Aorta (tissue), 5 donors: ENCODE results near the gene SIGLEC1. TPM values are rescaled to one million over a fixed set of nuclear protein-coding genes. Genes with fewer than 3 reads are reported as not detected.
A peak's percentile ranks its signal among the peaks of the same experiment; 100 is the strongest.

Source experiments
- ATAC-seq: fragments of 200-7000 bp; cut with Tn5 transposase; one replicate; pipeline ENCODE4 v1.9.1; 2022; ENCODE audit warnings: moderate library complexity; ENCODE audit not compliant: low FRiP score
- DNase-seq, 2 donors: peaks; one replicate each; pipeline ENCODE4 v3.0.0-alpha.2; 2020
- H3K27ac ChIP-seq, 2 donors: one replicate each; pipeline ENCODE4 v1.5.1; 2013; ENCODE audit warnings: low read length in 2 of 2, mild to moderate bottlenecking in 2 of 2, moderate library complexity in 2 of 2, control low read depth in 1 of 2, inconsistent platforms in 1 of 2, low read depth in 1 of 2
- H3K27me3 ChIP-seq, 2 donors: one replicate each; pipeline ENCODE4 v1.6.1; 2013; ENCODE audit warnings: control low read depth in 1 of 2, low read length in 1 of 2, mild to moderate bottlenecking in 1 of 2, moderate library complexity in 1 of 2; ENCODE audit not compliant: insufficient read depth in 2 of 2, control insufficient read depth in 1 of 2
- H3K36me3 ChIP-seq, 2 donors: one replicate each; pipeline ENCODE4 v1.6.1; 2013; ENCODE audit warnings: control low read depth in 1 of 2, low read length in 1 of 2, mild to moderate bottlenecking in 1 of 2; ENCODE audit not compliant: insufficient read depth in 2 of 2, control insufficient read depth in 1 of 2
- H3K4me1 ChIP-seq, 2 donors: one replicate each; pipeline ENCODE4 v1.6.1; 2013; ENCODE audit warnings: low read length in 2 of 2, control low read depth in 1 of 2, mild to moderate bottlenecking in 1 of 2, moderate library complexity in 1 of 2; ENCODE audit not compliant: insufficient read depth in 2 of 2, control insufficient read depth in 1 of 2
- H3K4me3 ChIP-seq, 2 donors: one replicate each; pipeline ENCODE4 v1.5.1; 2013; ENCODE audit warnings: low read length in 2 of 2, control low read depth in 1 of 2, mild to moderate bottlenecking in 1 of 2
- H3K9me3 ChIP-seq: one replicate; pipeline ENCODE4 v1.6.1; 2013; ENCODE audit warnings: mild to moderate bottlenecking, low read length; ENCODE audit not compliant: control insufficient read depth
- WGBS, 2 donors: extraction: QIAGEN DNeasy Blood & Tissue Kit; methylation state at CpG; one replicate each; pipeline ENCODE4 v1.1.7; 2013; 5-methylcytosine and 5-hydroxymethylcytosine counted together
- intact Hi-C, 2 donors: fragments of 100-400 bp; cut with DNase I; formaldehyde crosslinking; loops; one replicate each; pipeline versions ENCODE4 v1.14.2 to v1.15.0; 2022
- long read RNA-seq, 2 donors: library from polyadenylated mRNA; unstranded; transcript quantifications; one replicate each; pipeline ENCODE4 v2.0.0, GENCODE V29; 2020 to 2021
- polyA plus RNA-seq, 2 donors: library from polyadenylated mRNA; stranded (reverse); fragments of 200-250 nt; gene quantifications; one replicate each; pipeline ENCODE4 v1.2.3, GENCODE V29; 2013
- total RNA-seq, 2 donors: library from RNA; stranded (reverse); fragmentation: NEBNext Ultra II Directional; extraction: Animal tissue kit (Norgen Biotek cat#: 25700); gene quantifications; one replicate each; pipeline ENCODE4 v1.2.1, GENCODE V29; 2021
- donor health status: healthy with polysubstance abuse.
- donor health status: Bipolar disorder and iron deficiency.
- donor health status: DM: no; HTN: no; CAD: no.
- donor health status: DM: no; HTN: no; CAD: no.
- donor health status: DM: yes; HTN: yes; CAD: no.

The SIGLEC1 gene
- total RNA-seq (10 to 100 TPM; 16.8 to 55.8 TPM), polyA plus RNA-seq (1 to 10 TPM; 2.8 to 4.5 TPM)
- long read RNA-seq, donor 1, partial matches to known transcripts: 44 of 54 reads
- long read RNA-seq, donor 1, other reads (novel, unspliced or antisense): 10 of 54 reads
- long read RNA-seq, donor 2, full-length matches to known transcripts: 1 of 26 reads
- long read RNA-seq, donor 2, partial matches to known transcripts: 15 of 26 reads
- long read RNA-seq, donor 2, other reads (novel, unspliced or antisense): 10 of 26 reads

GRCh38 chr20:3712279-3712873, at the start of gene SIGLEC1:
SIGLEC1 (minus strand) TSS chr20:3712600; CDS start chr20:3707128, 5,472 bp downstream.
- Histone ChIP-seq H3K27me3 (no peaks in the 10 kb centered on the region), H3K4me3 (no peak within 1 kb of the TSS), H3K9me3 (no peaks in the 10 kb centered on the region), H3K4me1 (no peaks in the 10 kb centered on the region), H3K27ac (no peak within 1 kb of the TSS), H3K36me3 (no peaks in the 10 kb centered on the region)
- intact Hi-C loops: no loop called here
- ATAC-seq (peak; percentile 54), DNase-seq (peak in 1 of 2 donors; percentile 92)
- WGBS, 2 donors: 89 to 91% methylated on average over 14 to 15 of the region's 15 CpGs

- intact Hi-C loops: no loop called here
- no peaks in the 10 kb centered on the region for H3K27me3 ChIP-seq
- WGBS, 2 donors: 85 to 86% methylated on average over 10 of the region's 10 CpGs
These were observed 48.4 kb upstream of the SIGLEC1 start for GRCh38 chr20:3760655-3761348.

GRCh38 chr20:3759884-3760283, 47.5 kb upstream of the SIGLEC1 start:
- 93 to 96% methylated on average over 11 of the region's 11 CpGs for WGBS, 2 donors
- no peaks in the 10 kb centered on the region for H3K27me3 ChIP-seq
- H3K36me3 ChIP-seq: no peaks in the 10 kb centered on the region
- H3K4me3 ChIP-seq: no peak overlapping the region
- H3K27ac ChIP-seq: no peak overlapping the region
- no peaks in the 10 kb centered on the region for H3K4me1 ChIP-seq
- no peak for DNase-seq
- no peak for ATAC-seq
- intact Hi-C loops: no loop called here
- H3K9me3 ChIP-seq: no peaks in the 10 kb centered on the region

More at GRCh38 chr20:3760655-3761348, 48.4 kb upstream of the SIGLEC1 start:
- Histone ChIP-seq H3K4me3 (no peak overlapping the region), H3K9me3 (no peaks in the 10 kb centered on the region), H3K36me3 (no peaks in the 10 kb centered on the region), H3K27ac (no peak overlapping the region), H3K4me1 (no peaks in the 10 kb centered on the region)
- DNase-seq (no peak), ATAC-seq (no peak)

GRCh38 chr20:3759316-3759823, 47.0 kb upstream of the SIGLEC1 start:
- Histone ChIP-seq H3K9me3 (no peaks in the 10 kb centered on the region), H3K27ac (no peak overlapping the region), H3K4me3 (no peak overlapping the region), H3K36me3 (no peaks in the 10 kb centered on the region), H3K27me3 (no peaks in the 10 kb centered on the region), H3K4me1 (no peaks in the 10 kb centered on the region)
- no peak for DNase-seq
- intact Hi-C loops: no loop called here
- no peak for ATAC-seq
- 80 to 87% methylated on average over 11 of the region's 11 CpGs for WGBS, 2 donors

- no peaks in the 10 kb centered on the region for H3K36me3 ChIP-seq
- no peaks in the 10 kb centered on the region for H3K9me3 ChIP-seq
- 90 to 91% methylated on average over 11 of the region's 11 CpGs for WGBS, 2 donors
- ATAC-seq: no peak
- intact Hi-C loops: no loop called here
- no peak overlapping the region for H3K27ac ChIP-seq
- DNase-seq: no peak
- no peaks in the 10 kb centered on the region for H3K4me1 ChIP-seq
- H3K27me3 ChIP-seq: no peaks in the 10 kb centered on the region
- H3K4me3 ChIP-seq: no peak overlapping the region
These were observed 46.2 kb upstream of the SIGLEC1 start for GRCh38 chr20:3758566-3758965.

GRCh38 chr20:3757268-3757667, 44.9 kb upstream of the SIGLEC1 start:
- Histone ChIP-seq H3K27me3 (no peaks in the 10 kb centered on the region), H3K4me1 (no peaks in the 10 kb centered on the region), H3K27ac (no peak overlapping the region), H3K9me3 (no peaks in the 10 kb centered on the region), H3K36me3 (no peaks in the 10 kb centered on the region), H3K4me3 (no peak overlapping the region)
- no peak for DNase-seq
- intact Hi-C loops: no loop called here
- no peak for ATAC-seq
- WGBS, 2 donors: 67 to 69% methylated on average over 2 of the region's 2 CpGs

- ATAC-seq (no peak), DNase-seq (no peak)
- Histone ChIP-seq H3K9me3 (no peaks in the 10 kb centered on the region), H3K27me3 (no peaks in the 10 kb centered on the region), H3K27ac (no peak overlapping the region), H3K4me1 (no peaks in the 10 kb centered on the region), H3K36me3 (no peaks in the 10 kb centered on the region), H3K4me3 (no peak overlapping the region)
- WGBS, 2 donors: 79 to 81% methylated on average over 5 of the region's 5 CpGs
- intact Hi-C loops: no loop called here
These were observed 43.5 kb upstream of the SIGLEC1 start for GRCh38 chr20:3755814-3756480.

- H3K27me3 ChIP-seq: no peaks in the 10 kb centered on the region
- no peak overlapping the region for H3K4me3 ChIP-seq
- no peaks in the 10 kb centered on the region for H3K4me1 ChIP-seq
- no peaks in the 10 kb centered on the region for H3K36me3 ChIP-seq
- H3K9me3 ChIP-seq: no peaks in the 10 kb centered on the region
- ATAC-seq: no peak
- intact Hi-C loops: no loop called here
- WGBS, 2 donors: 89 to 95% methylated on average over 7 of the region's 7 CpGs
- DNase-seq: no peak
- H3K27ac ChIP-seq: no peak overlapping the region
These were observed 42.9 kb upstream of the SIGLEC1 start for GRCh38 chr20:3755269-3755668.
